CD14-positive monocyte (primary cell): ENCODE results near the gene KLRC3. TPM values are rescaled to one million over a fixed set of nuclear protein-coding genes. Genes with fewer than 3 reads are reported as not detected.
"Not testable (repeated sequence)": the region's sequence is repeated elsewhere in the genome, so short reads cannot be mapped to it uniquely, and the experiment has no call there.

Experiments used
- DNase-seq, 3 donors: peaks; one replicate each; pipeline ENCODE4 v3.0.0-alpha.2; 2011 to 2022
- H2AFZ ChIP-seq: 2 replicates; pipeline ENCODE4 v1.6.0; 2012; ENCODE audit warnings: mild to moderate bottlenecking, low read depth, low read length, inconsistent platforms; ENCODE audit not compliant: insufficient read depth, poor library complexity, severe bottlenecking
- H3K27ac ChIP-seq, 2 donors: 1 replicate in 1 of 2; 2 replicates in 1 of 2; pipeline ENCODE4 v1.5.1; 2012 to 2013; ENCODE audit warnings: low read length in 2 of 2, control low read depth in 1 of 2, inconsistent platforms in 1 of 2, low read depth in 1 of 2, mild to moderate bottlenecking in 1 of 2
- H3K27me3 ChIP-seq, 2 donors: one replicate each; pipeline versions ENCODE4 v1.6.0 to v1.6.1; 2011 to 2013; ENCODE audit warnings: low read length in 2 of 2; ENCODE audit not compliant: control insufficient read depth in 2 of 2, insufficient read depth in 2 of 2
- H3K36me3 ChIP-seq, 2 donors: replicated peaks in 1 of 2; 1 replicate in 1 of 2; 2 replicates in 1 of 2; pipeline versions ENCODE4 v1.5.1 to v1.6.1; 2012 to 2013; ENCODE audit warnings: low read length in 2 of 2, control low read depth in 1 of 2, inconsistent platforms in 1 of 2, mild to moderate bottlenecking in 1 of 2; ENCODE audit not compliant: insufficient read depth in 2 of 2, control insufficient read depth in 1 of 2
- H3K4me1 ChIP-seq, 2 donors: 1 replicate in 1 of 2; 2 replicates in 1 of 2; pipeline versions ENCODE4 v1.5.1 to v1.6.1; 2012 to 2013; ENCODE audit warnings: low read length in 2 of 2, control low read depth in 1 of 2, inconsistent platforms in 1 of 2, mild to moderate bottlenecking in 1 of 2, moderate library complexity in 1 of 2; ENCODE audit not compliant: insufficient read depth in 2 of 2, control insufficient read depth in 1 of 2
- H3K4me2 ChIP-seq: replicated peaks from 2 replicates; pipeline ENCODE3; 2012; ENCODE audit warnings: low read length, moderate library complexity, mild to moderate bottlenecking; ENCODE audit not compliant: poor library complexity, severe bottlenecking; ENCODE audit errors: extremely low read depth
- H3K4me3 ChIP-seq, 3 experiments: fragments of 200-600 bp in 1 of 3; sonication (generic) in 1 of 3; replicated peaks in 1 of 3; 1 replicate in 2 of 3; 2 replicates in 1 of 3; pipeline ENCODE4 v1.5.1; 2011 to 2013; ENCODE audit warnings: low read length in 3 of 3, mild to moderate bottlenecking in 3 of 3, control low read depth in 2 of 3, low read depth in 2 of 3, inconsistent platforms in 1 of 3, moderate library complexity in 1 of 3
- H3K79me2 ChIP-seq: 2 replicates; pipeline ENCODE4 v1.6.0; 2012; ENCODE audit warnings: mild to moderate bottlenecking, control low read depth, inconsistent platforms, low read length, moderate library complexity; ENCODE audit not compliant: insufficient read depth
- H3K9ac ChIP-seq: 2 replicates; pipeline ENCODE4 v1.6.0; 2017; ENCODE audit warnings: low read length, mild to moderate bottlenecking; ENCODE audit not compliant: insufficient read depth, poor library complexity, severe bottlenecking
- H3K9me3 ChIP-seq, 2 donors: replicated peaks in 1 of 2; 1 replicate in 1 of 2; 2 replicates in 1 of 2; pipeline versions ENCODE4 v1.5.1 to v1.6.1; 2012 to 2013; ENCODE audit warnings: low read length in 2 of 2, control low read depth in 1 of 2; ENCODE audit not compliant: control insufficient read depth in 1 of 2, insufficient read depth in 1 of 2
- H4K20me1 ChIP-seq: 2 replicates; pipeline ENCODE4 v1.6.0; 2012; ENCODE audit warnings: mild to moderate bottlenecking, low read length, control low read depth, moderate library complexity; ENCODE audit not compliant: insufficient read depth
- H3K27ac Mint-ChIP-seq, 7 donors: one replicate each; pipeline ENCODE4 v1.8.0; 2020; ENCODE audit warnings: mild to moderate bottlenecking in 7 of 7, mixed read lengths in 7 of 7, moderate library complexity in 6 of 7, inconsistent platforms in 2 of 7
- H3K27me3 Mint-ChIP-seq, 3 donors: one replicate each; pipeline ENCODE4 v1.8.0; 2021 to 2022; ENCODE audit warnings: low read depth in 3 of 3, mild to moderate bottlenecking in 3 of 3, mixed read lengths in 3 of 3, moderate library complexity in 3 of 3, inconsistent platforms in 1 of 3
- H3K36me3 Mint-ChIP-seq, 2 donors: one replicate each; pipeline ENCODE4 v1.8.0; 2020; ENCODE audit warnings: mixed read lengths in 2 of 2, inconsistent platforms in 1 of 2, mild to moderate bottlenecking in 1 of 2
- H3K4me1 Mint-ChIP-seq: one replicate; pipeline ENCODE4 v1.8.0; 2020; ENCODE audit warnings: mild to moderate bottlenecking, mixed read lengths
- H3K4me3 Mint-ChIP-seq, 2 donors: one replicate each; pipeline ENCODE4 v1.8.0; 2020; ENCODE audit warnings: mild to moderate bottlenecking in 2 of 2, mixed read lengths in 2 of 2, moderate library complexity in 1 of 2
- H3K9me3 Mint-ChIP-seq, 7 donors: one replicate each; pipeline ENCODE4 v1.8.0; 2020 to 2022; ENCODE audit warnings: mixed read lengths in 7 of 7, mild to moderate bottlenecking in 6 of 7, moderate library complexity in 6 of 7, inconsistent platforms in 2 of 7
- WGBS: methylation state at CpG from one replicate; pipeline ENCODE4 v1.1.5; 2013; ENCODE audit warnings: missing lambda C conversion rate; ENCODE audit not compliant: insufficient coverage; 5-methylcytosine and 5-hydroxymethylcytosine counted together
- intact Hi-C, 2 donors: fragments of 100-400 bp; cut with micrococcal nuclease; formaldehyde crosslinking; loops; one replicate each; pipeline versions ENCODE4 v1.15.0 to v1.15.1; 2023
- polyA plus RNA-seq, 3 donors: library from polyadenylated mRNA; depleted of rRNA in 1 of 3; unstranded in 2 of 3; stranded (reverse) in 1 of 3; fragments of 300-500 nt in 2 of 3; fragments of >200 nt in 1 of 3; fragmentation: Illumina TruSeq in 2 of 3; gene quantifications; 1 replicate in 2 of 3; 2 replicates in 1 of 3; pipeline ENCODE4 v1.2.3, GENCODE V29; 2012 to 2021
- TF ChIP-seq, protein P1 (sequence below): fragments of 200-600 bp; IDR thresholded peaks from one replicate; pipeline ENCODE4 v1.8.0; 2022; ENCODE audit warnings: antibody characterized with exemption, mild to moderate bottlenecking

Gene KLRC3
- polyA plus RNA-seq, 3 donors, result not detected

DNA sequence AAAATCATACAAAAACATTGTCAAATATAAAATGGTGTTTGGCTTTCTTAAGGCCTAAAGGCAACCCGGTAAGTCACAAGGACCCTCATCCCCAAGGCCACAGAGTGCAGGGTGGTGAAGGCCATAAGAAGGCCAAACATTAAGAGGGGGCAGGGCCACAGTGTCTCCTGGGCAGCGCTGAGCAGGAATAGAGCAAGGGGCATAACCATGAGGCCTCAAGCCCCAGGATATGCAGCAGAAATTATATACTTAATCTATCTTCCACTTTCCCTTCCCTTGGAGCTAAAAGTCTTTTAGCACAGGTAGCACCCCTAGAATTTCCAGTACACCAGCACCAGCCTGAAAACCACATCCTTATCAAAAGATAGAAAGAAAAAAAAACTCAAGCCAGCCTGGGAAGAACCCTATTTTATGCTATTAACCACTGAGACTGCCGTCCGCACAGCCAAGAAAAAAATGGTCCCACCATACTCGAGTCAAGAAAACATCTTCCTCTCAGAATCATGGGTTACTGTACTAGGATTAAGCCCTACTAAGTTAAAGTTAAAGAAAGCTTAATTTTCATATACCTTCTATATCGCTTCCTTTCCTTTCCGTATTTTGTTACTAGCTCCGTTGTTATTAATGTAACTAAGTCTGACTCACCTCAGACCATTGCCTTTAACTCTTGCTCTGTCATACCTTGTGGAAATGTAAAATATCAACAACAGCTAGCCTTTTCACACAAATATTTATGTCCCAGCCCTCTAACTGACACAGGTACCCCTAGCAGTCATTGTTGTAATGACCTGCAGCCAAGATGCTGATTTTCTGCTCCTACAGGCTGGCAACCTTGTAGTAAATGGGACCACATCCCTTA is 50.6 kb downstream of the KLRC3 start:
- H2AFZ ChIP-seq, result no peak overlapping the region
- Mint-ChIP-seq H3K27me3 (peaks cover 0 to 2% (median 0%) of the 10 kb centered on the region in 3 donors), H3K36me3 (no peaks in the 10 kb centered on the region), H3K4me3 (no peak overlapping the region), H3K4me1 (peaks cover 48% of the 10 kb centered on the region), H3K9me3 (peaks cover 4 to 17% (median 8%) of the 10 kb centered on the region in 7 donors), H3K27ac (peak overlapping the region in 1 of 7 donors; percentile 51)
- no peak overlapping the region for H3K27ac ChIP-seq
- peaks cover 0 to 9% of the 10 kb centered on the region in 2 donors for H3K9me3 ChIP-seq
- no peaks in the 10 kb centered on the region for H3K79me2 ChIP-seq
- TF ChIP-seq, protein P1, sequence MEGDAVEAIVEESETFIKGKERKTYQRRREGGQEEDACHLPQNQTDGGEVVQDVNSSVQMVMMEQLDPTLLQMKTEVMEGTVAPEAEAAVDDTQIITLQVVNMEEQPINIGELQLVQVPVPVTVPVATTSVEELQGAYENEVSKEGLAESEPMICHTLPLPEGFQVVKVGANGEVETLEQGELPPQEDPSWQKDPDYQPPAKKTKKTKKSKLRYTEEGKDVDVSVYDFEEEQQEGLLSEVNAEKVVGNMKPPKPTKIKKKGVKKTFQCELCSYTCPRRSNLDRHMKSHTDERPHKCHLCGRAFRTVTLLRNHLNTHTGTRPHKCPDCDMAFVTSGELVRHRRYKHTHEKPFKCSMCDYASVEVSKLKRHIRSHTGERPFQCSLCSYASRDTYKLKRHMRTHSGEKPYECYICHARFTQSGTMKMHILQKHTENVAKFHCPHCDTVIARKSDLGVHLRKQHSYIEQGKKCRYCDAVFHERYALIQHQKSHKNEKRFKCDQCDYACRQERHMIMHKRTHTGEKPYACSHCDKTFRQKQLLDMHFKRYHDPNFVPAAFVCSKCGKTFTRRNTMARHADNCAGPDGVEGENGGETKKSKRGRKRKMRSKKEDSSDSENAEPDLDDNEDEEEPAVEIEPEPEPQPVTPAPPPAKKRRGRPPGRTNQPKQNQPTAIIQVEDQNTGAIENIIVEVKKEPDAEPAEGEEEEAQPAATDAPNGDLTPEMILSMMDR, result no peak
- no peaks in the 10 kb centered on the region for H3K27me3 ChIP-seq
- intact Hi-C loops, result no loop called here
- no peaks in the 10 kb centered on the region for H3K36me3 ChIP-seq
- no peak for DNase-seq
- H4K20me1 ChIP-seq, result no peaks in the 10 kb centered on the region
- H3K4me2 ChIP-seq, result no peak overlapping the region
- no peak overlapping the region for H3K9ac ChIP-seq
- WGBS, result 100% methylated on average over 1 of the region's 8 CpGs
- H3K4me3 ChIP-seq, result no peak overlapping the region
- peaks cover 50 to 60% of the 10 kb centered on the region in 2 donors for H3K4me1 ChIP-seq

DNA sequence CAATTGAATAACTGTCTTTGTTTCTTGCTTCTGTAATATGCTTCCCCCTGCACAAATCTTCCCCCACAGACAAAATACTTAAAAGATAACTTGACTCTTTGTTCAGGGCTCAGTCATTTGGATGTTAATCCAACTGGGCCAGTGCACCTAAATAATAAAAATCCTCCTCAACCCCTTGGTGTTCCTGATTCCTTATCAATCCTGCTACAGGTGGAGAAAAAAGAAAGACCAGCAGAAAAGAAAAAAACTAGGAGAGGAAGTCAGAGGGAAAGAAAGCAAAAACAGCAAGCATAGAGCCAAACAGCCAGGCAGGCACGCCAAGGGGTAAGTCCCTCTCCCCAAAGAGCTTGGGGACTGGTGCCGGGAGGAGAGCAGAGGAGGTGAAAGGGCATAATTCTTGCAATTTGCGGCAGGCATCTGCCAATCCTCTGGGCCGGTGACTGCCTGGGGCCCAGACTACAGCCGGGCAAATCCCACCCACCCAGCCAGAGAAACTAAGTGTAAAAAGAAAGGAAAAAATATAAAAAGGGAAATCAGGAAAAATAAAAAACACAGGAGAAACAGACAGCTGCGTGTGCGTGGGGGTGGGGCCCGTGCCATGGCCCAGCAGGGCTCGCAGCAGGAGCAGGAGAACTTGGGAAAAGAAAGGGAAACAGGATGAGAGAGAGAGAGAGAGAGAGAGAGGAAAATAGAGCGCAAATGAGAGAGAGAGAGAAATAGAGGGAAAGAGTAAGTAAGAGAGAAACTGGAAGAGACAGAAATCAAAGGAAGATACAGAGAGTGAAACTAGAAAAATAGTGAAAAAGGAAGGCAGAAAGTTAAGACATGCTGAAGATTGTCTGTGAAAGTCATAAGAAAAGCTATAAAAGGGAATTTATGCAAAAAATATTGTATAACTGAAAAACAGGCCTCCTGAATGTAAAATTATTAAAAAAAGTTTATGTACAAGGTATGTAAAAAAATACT is 51.9 kb downstream of the KLRC3 start:
- no peak overlapping the region for H3K4me3 Mint-ChIP-seq
- no peak overlapping the region for H3K9ac ChIP-seq
- H3K9me3 Mint-ChIP-seq, result peaks cover 4 to 17% (median 8%) of the 10 kb centered on the region in 7 donors

DNA sequence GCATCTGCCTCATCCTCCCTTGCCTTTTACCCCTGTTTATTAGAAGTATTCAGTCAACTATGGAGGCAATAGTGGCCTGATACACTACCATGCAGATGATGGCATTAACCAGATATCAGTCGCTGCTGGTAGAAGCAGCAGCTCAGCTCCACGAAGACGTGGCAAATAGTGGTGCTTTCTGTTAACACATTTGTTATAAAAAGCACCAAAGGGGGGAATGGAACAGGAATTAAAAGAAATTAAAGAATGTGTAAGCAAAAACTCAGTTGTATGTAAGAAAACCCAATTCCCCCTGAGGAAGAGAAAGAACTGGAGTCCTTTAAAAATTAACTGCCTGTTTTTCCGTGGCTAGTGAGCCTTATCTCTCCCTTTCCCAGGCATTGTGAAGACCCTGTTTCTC is 52.7 kb downstream of the KLRC3 start:
- H3K36me3 Mint-ChIP-seq, H3K27me3 ChIP-seq, DNase-seq, H2AFZ ChIP-seq, H3K27ac Mint-ChIP-seq, H3K4me2 ChIP-seq, H3K4me3 ChIP-seq, H3K4me3 Mint-ChIP-seq, intact Hi-C loops, H3K36me3 ChIP-seq, H3K9me3 ChIP-seq, H3K27ac ChIP-seq, H3K27me3 Mint-ChIP-seq, H3K79me2 ChIP-seq, H3K9ac ChIP-seq, H4K20me1 ChIP-seq: not testable (repeated sequence)
- H3K9me3 Mint-ChIP-seq, result peaks cover 4 to 17% (median 8%) of the 10 kb centered on the region in 7 donors
- peaks cover 42 to 49% of the 10 kb centered on the region in 2 donors for H3K4me1 ChIP-seq
- peaks cover 30% of the 10 kb centered on the region for H3K4me1 Mint-ChIP-seq
- 100% methylated on average over 3 of the region's 4 CpGs for WGBS

More for the DNA sequence above, 51.9 kb downstream of the KLRC3 start:
- H3K27me3 ChIP-seq, result no peaks in the 10 kb centered on the region
- no peaks in the 10 kb centered on the region for H3K36me3 ChIP-seq
- peaks cover 47 to 56% of the 10 kb centered on the region in 2 donors for H3K4me1 ChIP-seq
- peaks cover 37% of the 10 kb centered on the region for H3K4me1 Mint-ChIP-seq
- no peak overlapping the region for H3K4me3 ChIP-seq
- no peaks in the 10 kb centered on the region for H3K79me2 ChIP-seq
- no peaks in the 10 kb centered on the region for H3K27me3 Mint-ChIP-seq
- no peaks in the 10 kb centered on the region for H3K36me3 Mint-ChIP-seq
- H3K9me3 ChIP-seq, result peaks cover 0 to 9% of the 10 kb centered on the region in 2 donors
- H4K20me1 ChIP-seq, result no peaks in the 10 kb centered on the region
- no peak overlapping the region for H2AFZ ChIP-seq
- no peak for DNase-seq
- peak overlapping the region in 4 of 7 donors; percentile 21 to 59 (median 38) for H3K27ac Mint-ChIP-seq
- no peak overlapping the region for H3K4me2 ChIP-seq
- intact Hi-C loops, result no loop called here
- WGBS, result no CpG with 5 or more reads among the region's 10 CpGs
- TF ChIP-seq, protein P1, result no peak
- H3K27ac ChIP-seq, result no peak overlapping the region
